ENCODE measurements around the gene SHANK1.

GRCh38 chr19:50668416-50668815, 51.2 kb downstream of the SHANK1 start:
- TF ChIP-seq CTCF (IDR thresholded peaks at IDR 0.05), result no peak
- no peak for TF ChIP-seq EP300 (IDR thresholded peaks at IDR 0.05)

All from upper lobe of left lung (tissue), 4 donors.